NT2/D1 (cell line): ENCODE data around the gene PI4K2A.

Source experiments
- DNase-seq: peaks from one replicate; pipeline ENCODE4 v3.0.0-alpha.2; 2011; ENCODE audit warnings: low read depth, low spot score
- H3K27me3 ChIP-seq: 2 replicates; pipeline ENCODE4 v1.6.0; 2011; ENCODE audit warnings: mild to moderate bottlenecking; ENCODE audit not compliant: insufficient read length, insufficient read depth
- H3K36me3 ChIP-seq: 2 replicates; pipeline ENCODE4 v1.6.1; 2011; ENCODE audit warnings: mild to moderate bottlenecking, low read length, mixed read lengths; ENCODE audit not compliant: insufficient read depth, insufficient read length
- H3K4me1 ChIP-seq: 2 replicates; pipeline ENCODE4 v1.5.1; 2011; ENCODE audit not compliant: insufficient read depth, insufficient read length
- H3K4me3 ChIP-seq: 2 replicates; pipeline ENCODE4 v1.5.1; 2011; ENCODE audit warnings: low read depth; ENCODE audit not compliant: insufficient read length
- H3K9ac ChIP-seq: 2 replicates; pipeline ENCODE4 v1.6.0; 2011; ENCODE audit warnings: low read depth; ENCODE audit not compliant: insufficient read length
- H3K9me3 ChIP-seq: 2 replicates; pipeline ENCODE4 v1.5.1; 2011; ENCODE audit warnings: mild to moderate bottlenecking, low read length; ENCODE audit not compliant: insufficient read depth
- SUZ12 ChIP-seq: IDR thresholded peaks from 2 replicates; pipeline ENCODE4 v1.6.1; 2011; ENCODE audit not compliant: insufficient read length, insufficient read depth; ENCODE audit errors: extremely low read depth
- YY1 ChIP-seq: IDR thresholded peaks from 2 replicates; pipeline ENCODE4 v1.6.1; 2011; ENCODE audit not compliant: insufficient read length, insufficient read depth
- ZNF274 ChIP-seq: IDR thresholded peaks from 2 replicates; pipeline ENCODE4 v1.6.1; 2011; ENCODE audit warnings: mild to moderate bottlenecking, low read depth, low read length

The PI4K2A gene

DNA sequence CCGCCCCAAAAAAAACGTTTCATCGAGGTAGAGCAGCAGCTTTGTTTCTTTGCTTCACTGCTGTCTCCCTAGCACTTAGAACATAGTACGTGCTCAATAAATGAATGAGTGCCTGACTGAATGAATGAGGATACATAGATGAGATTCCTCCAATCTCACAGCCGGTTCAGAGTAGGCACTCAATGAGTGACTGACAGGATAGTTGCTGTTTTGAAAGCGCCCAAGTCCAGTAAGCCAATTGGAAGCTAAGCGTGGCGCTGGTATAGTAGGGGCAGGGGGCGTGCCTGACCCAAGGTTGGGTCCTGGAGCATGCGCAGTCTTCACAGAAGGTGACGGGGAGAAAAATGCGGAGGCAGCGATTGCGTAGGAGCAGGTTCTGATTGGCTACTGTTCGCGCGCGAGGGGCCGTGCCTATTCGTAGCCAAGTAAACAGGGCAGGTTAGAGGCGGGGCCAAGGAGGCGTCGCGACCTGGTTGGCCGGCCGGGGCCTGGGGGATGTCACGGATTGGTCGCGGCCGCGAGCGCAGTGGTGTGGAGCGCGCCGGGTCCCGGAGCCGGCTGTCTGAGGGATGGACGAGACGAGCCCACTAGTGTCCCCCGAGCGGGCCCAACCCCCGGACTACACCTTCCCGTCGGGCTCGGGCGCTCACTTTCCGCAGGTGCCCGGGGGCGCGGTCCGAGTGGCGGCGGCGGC is at the start of gene PI4K2A:
TSS of gene PI4K2A (plus strand) at position 498 of the 694 bp plus-strand sequence. CDS start at position 570, 72 bp downstream.
- DNase-seq = peak; percentile 99
- Histone ChIP-seq H3K27me3 (no peaks in the 10 kb centered on the region), H3K4me3 (peak within 1 kb of the TSS; percentile 85), H3K4me1 (no peaks in the 10 kb centered on the region), H3K9ac (peak within 1 kb of the TSS; percentile 91), H3K36me3 (peaks cover 12% of the 10 kb centered on the region), H3K9me3 (no peaks in the 10 kb centered on the region)
- no peak for TF ChIP-seq ZNF274
- TF ChIP-seq YY1 = no peak
- TF ChIP-seq SUZ12 = no peak

DNA sequence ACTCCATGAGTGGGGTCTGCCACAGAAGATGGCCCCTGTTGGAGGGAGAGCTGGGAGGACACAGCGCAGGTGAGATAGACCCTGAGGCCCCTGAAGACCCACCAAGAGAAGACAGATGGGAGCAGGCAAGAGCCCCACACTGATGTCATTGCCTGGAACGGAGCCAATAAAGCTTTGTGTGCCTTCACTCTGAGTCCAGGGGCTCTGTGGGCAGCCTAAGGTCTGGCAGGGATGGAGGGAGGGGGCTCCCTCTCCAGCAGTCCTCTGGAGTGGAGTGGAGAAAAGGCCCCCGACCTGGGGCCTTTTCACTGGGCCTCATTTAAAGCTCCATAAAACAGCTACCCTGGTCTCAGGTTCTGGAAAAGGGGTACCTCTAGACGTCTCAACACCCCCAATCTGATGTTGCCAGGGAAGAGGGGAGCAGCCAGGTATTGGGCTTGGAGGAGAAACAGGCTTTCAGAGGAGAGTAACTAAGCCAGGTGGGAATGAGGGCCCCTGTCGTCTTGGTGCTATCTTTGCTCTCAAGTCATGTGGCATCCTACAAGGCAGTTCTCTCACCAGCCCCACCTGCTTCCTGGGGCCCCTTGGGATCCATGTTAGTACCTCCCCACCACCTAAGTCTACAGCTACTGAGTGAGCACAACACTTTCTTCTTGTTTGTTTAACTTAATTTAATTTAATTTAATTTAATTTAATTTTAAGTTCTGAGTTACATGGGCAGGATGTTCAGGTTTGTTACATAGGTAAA is 49.5 kb upstream of the PI4K2A start:
- DNase-seq = no peak
- peaks cover 3% of the 10 kb centered on the region for H3K4me1 ChIP-seq
- TF ChIP-seq YY1 = no peak
- TF ChIP-seq SUZ12 = no peak
- TF ChIP-seq ZNF274 = no peak
- no peak overlapping the region for H3K4me3 ChIP-seq
- no peak overlapping the region for H3K9ac ChIP-seq
- no peaks in the 10 kb centered on the region for H3K36me3 ChIP-seq
- no peaks in the 10 kb centered on the region for H3K27me3 ChIP-seq
- H3K9me3 ChIP-seq = no peaks in the 10 kb centered on the region

DNA sequence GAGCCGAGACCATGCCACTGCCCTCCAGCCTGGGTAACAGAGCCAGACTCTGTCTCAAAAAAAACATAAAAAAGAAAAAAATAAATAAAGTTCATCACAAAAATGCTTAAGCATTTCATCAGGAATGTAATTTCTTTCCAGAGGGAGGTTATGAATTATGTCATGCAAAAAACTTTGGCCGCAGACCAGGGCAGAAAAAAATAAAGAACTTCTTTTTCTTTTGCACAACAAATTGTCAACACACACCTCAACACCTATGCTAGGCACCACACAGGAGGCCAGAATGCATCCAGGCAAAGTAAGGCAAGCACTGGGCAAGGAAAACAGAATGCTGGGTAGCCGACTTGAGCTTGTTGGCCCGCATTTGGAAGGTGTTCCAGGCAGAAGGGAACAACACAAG is 47.0 kb upstream of the PI4K2A start:
- Histone ChIP-seq H3K4me1 (no peaks in the 10 kb centered on the region), H3K9me3 (no peaks in the 10 kb centered on the region), H3K27me3 (no peaks in the 10 kb centered on the region), H3K9ac (no peak overlapping the region), H3K36me3 (no peaks in the 10 kb centered on the region), H3K4me3 (no peak overlapping the region)
- TF ChIP-seq SUZ12 = no peak
- no peak for DNase-seq

DNA sequence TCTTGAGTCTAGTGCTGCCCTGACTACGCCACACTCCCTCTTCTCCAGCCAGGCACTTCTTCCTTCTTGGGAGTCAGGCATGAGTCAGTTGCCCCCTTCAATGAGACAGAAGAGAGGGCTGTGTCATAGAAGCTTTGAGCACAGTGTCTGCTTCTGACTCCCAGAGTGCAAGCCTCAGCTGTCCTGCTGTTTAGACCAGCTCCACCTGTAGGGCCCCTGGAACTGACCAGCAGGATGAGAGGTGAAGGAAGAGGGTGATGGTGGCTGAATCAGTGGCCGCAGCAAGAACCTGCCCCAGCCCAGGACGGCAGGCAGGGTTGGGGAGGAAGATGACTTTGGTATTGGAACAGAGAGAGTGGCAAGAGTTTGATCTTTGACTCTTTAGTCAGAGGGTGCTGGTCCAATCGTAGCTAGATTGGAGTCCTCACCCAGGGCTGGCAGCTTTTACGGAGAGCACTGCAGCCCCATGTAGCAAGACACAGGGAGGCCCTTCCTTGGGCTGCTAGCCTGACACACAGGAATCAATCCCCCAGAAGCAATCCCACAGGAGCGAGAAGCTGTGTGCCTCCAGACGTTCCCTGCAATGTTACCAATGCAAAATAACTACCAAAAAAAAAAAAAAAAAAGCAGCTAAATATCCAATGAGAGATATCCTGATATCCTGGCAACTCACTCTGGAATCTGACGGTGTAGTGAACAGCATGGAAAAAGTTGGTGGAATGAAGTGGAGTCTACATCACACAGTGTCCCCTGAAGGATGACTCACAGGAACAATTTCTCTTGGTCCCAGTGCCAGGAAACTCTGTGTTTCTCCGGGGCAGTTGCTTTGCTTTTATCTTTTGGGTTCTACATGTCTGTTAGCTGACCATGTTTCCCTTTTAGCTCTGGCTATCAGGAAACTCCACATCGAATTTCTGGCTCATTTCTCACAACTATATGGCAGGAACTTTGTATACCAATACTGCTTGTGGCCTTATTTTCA is 44.1 kb upstream of the PI4K2A start:
- Histone ChIP-seq H3K36me3 (no peaks in the 10 kb centered on the region), H3K27me3 (no peaks in the 10 kb centered on the region), H3K9me3 (no peaks in the 10 kb centered on the region), H3K4me1 (no peaks in the 10 kb centered on the region), H3K9ac (no peak overlapping the region), H3K4me3 (no peak overlapping the region)
- TF ChIP-seq SUZ12 = no peak
- TF ChIP-seq YY1 = no peak
- TF ChIP-seq ZNF274 = no peak
- no peak for DNase-seq

DNA sequence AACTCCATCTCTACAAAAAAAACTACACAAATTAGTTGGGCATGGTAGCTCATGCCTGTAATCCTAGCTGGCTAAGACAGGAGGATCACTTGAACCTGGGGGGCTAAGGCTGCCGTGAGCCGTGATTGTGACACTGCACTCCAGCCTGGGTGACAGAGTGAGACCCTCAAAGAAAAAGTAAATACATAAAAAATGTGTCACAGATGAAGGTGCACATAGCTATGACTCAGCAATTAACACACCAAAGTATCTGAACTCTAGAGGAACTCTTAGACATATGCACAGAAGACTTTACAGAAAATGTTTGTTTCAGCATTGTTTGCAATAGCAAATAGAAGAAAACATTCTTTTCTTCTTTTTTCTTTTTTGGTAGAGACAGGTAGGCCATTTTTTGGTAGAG is 42.7 kb upstream of the PI4K2A start:
- H3K9me3 ChIP-seq = no peaks in the 10 kb centered on the region
- TF ChIP-seq YY1 (no peak), ZNF274 (no peak), SUZ12 (no peak)
- no peaks in the 10 kb centered on the region for H3K36me3 ChIP-seq
- no peaks in the 10 kb centered on the region for H3K27me3 ChIP-seq
- H3K4me3 ChIP-seq = no peak overlapping the region
- no peak for DNase-seq
- H3K4me1 ChIP-seq = peaks cover 5% of the 10 kb centered on the region
- no peak overlapping the region for H3K9ac ChIP-seq

DNA sequence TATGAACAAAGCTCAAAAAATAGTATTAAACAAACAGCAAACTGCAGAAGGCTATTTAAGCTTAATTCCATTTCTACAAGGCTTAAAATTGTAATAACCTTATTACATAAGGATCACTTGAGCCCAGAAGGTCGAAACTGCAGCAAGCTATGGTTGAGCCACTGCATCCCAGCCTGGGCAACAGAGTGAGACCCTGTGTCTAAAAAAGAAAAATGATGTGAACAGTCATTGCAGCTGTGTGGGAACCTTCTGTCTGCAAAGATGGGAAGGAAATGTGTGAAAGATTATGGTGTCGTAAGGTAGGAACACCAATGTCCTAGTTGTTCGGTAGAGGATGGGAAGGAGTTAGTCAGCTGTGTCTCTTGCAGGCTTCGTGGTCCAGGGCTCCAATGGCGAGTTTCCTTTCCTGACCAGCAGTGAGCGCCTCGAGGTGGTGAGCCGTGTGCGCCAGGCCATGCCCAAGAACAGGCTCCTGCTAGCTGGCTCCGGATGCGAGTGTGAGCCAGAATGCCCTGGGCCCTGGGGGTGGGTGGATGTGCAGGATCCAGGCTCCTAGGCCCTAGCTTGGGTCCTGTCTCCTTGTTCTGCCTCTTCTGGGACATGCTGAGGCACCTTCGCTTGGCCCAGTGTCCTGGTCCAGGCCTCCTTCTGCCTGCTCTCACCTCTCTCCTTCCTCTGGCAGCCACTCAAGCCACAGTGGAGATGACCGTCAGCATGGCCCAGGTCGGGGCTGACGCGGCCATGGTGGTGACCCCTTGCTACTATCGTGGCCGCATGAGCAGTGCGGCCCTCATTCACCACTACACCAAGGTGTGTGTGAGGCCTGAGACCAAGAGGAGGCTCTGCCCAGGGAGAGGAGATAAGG is 41.8 kb upstream of the PI4K2A start:
- H3K36me3 ChIP-seq = no peaks in the 10 kb centered on the region
- H3K9me3 ChIP-seq = no peaks in the 10 kb centered on the region
- no peak for DNase-seq
- peaks cover 5% of the 10 kb centered on the region for H3K4me1 ChIP-seq
- TF ChIP-seq SUZ12 (no peak), YY1 (no peak), ZNF274 (no peak)
- no peaks in the 10 kb centered on the region for H3K27me3 ChIP-seq
- H3K9ac ChIP-seq = no peak overlapping the region
- no peak overlapping the region for H3K4me3 ChIP-seq
